HG02678 (cell line): Measurements from ENCODE around the gene TATDN3.
"Not testable (repeated sequence)": the region's sequence is repeated elsewhere in the genome, so short reads cannot be mapped to it uniquely, and the experiment has no call there.

ENCODE experiments used
- ATAC-seq: cut with Tn5 transposase; IDR thresholded peaks from one replicate; pipeline ENCODE4 v1.9.1; 2021; ENCODE audit warnings: mild to moderate bottlenecking, moderate library complexity; ENCODE audit not compliant: unreplicated experiment

The TATDN3 gene

DNA sequence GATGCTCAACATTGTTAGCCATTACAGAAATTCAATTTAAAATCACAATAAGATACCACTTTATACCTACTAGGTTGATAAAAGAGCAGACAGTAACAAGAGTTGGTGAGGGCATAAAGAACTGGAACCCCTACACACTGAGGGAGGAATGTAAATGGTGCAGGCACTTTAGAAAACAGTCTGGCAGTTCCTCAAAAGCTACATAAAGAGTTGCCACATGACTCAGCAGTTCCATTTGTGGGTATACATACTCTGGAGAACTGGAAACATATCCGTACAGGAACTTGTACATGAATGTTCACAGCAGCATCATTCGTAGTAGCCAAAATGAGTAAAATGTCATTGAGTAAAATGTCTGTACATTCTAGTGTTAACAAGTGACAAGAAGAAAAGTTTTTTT, 17.1 kb upstream of the TATDN3 start:
- ATAC-seq: no peak

DNA sequence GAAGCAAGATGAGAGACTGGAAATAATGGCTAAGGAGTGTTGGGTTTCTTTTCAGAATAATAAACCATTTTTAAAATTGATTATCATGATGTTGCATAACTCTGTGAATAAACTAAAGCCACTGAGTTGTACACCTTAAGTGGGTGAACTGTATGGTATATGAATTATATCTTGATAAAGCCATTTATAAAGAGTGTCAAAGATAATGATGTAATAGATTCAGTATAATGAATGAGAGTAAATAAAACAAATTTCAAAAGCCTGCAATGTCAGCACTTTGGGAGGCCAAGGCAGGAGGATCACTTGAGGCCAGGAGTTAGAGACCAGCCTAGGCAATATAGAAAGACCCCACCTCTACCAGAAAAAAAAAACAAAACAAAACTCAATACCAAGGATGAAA, 16.5 kb upstream of the TATDN3 start:
- ATAC-seq: no peak

DNA sequence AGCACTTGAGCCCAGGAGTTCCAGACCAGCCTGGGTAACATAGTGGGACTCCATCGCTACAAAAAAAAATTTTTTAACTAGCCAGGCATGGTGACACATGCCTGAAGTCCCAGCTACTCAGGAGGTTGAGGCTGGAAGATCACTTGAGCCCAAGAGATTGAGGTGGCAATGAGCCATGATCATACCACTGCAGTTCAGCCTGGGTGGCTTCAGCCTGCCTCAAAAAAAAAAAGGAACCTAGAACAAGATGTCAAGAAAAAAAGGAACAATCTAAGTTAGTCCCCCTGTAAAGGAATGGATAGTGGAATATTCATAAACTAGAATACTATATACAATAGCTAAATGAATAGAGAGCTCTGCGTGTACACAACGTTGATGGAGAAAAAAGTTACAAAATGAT, 14.5 kb upstream of the TATDN3 start:
- no peak for ATAC-seq

DNA sequence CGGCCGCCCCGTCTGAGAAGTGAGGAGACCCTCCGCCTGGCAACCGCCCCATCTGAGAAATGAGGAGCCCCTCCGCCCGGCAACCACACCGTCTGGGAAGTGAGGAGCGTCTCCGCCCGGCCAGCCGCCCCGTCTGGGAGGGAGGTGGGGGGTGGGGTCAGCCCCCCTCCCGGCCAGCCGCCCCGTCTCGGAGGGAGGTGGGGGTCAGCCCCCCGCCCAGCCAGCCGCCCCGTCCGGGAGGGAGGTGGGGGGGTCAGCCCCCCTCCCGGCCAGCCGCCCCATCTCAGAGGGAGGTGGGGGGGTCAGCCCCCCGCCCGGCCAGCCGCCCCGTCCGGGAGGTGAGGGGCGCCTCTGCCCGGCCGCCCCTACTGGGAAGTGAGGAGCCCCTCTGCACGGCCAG, 12.6 kb upstream of the TATDN3 start:
- ATAC-seq: not testable (repeated sequence)

DNA sequence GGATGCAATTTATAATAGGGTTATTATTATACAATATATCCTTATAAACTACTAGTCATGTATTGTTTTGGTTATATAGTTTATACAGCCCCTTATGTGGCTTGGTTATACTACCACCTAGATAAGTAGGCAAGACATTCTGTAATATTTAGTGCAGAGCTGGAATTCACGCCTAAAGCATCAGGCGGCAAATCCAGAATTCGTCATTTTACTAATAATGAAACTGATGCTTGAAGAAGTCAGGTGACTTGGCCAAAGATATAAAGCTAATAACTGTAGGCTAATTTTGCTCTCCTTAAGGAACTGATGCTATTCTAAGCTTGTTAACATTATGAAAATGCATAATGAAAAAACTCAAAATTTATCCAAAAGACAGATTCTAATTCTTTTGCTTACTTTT, 10.9 kb upstream of the TATDN3 start:
- no peak for ATAC-seq

DNA sequence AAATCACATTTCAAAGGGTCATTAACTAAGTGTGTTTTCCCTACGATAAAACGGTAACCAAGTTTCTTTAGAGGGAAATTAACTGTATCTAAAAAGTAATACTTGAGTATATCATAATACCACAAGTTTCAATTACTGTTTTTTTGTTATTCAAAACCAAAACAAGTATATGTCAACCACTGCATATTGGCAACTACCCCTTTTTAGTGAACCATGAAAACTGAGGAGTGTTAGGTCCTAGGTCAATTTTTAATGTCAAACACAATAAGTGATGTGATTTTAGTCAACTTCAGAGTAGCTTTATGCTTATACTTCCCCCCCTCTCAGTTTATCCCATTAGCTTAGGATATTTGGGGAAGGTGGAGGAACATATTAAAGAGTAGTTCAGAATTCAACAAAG, 10.5 kb upstream of the TATDN3 start:
- no peak for ATAC-seq

DNA sequence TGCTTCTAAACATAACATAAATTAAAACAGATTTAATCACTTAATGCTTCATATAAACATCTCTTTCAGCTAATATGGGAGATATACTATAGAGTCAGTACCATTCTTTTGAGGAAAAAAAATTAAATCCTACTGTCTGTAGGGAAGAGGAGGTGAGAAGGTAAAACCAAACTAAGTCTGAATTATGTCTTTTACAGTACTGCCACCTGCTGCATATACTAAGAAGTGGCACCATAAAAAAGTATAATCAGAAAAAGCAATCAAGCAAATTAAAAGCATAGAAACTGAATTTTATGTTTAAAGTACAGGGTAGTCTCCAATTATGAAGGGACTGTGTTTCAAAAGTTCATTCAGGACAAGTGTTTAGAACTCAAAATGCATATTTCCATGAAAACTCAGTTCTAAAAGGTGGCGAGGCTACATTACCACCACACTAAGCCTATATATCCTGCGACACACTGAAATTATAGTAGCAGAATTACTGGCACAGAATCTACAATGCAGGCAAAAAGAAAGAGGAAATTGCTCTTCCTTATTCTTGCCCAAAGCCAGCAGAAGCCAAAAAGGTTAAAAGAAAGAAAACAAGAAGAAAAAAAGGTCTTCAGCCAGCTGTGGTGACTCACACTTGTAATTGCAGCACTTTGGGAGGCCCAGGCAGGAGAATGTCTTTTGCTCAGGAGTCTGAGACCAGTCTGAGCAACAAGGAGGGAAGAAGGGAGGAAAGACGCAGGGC, 9.1 kb upstream of the TATDN3 start:
- no peak for ATAC-seq

DNA sequence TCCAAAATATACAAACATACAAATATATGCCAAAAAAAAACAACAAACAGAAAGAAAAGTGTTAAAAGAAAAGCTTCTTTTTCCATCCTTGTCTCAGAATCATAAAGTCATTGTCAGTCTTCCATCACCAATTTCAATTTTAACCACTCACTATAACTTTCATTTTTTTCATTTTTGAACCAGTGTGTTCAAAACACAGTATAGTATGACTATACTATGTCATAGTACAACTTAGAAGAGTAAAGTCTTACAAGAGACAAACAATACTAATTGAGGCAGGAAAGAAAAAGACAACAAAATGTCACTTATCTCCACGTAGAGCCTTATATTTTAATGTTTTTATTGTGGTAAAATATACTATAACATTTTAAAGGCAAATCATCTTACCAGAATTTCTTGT, 7.7 kb upstream of the TATDN3 start:
- ATAC-seq: no peak

DNA sequence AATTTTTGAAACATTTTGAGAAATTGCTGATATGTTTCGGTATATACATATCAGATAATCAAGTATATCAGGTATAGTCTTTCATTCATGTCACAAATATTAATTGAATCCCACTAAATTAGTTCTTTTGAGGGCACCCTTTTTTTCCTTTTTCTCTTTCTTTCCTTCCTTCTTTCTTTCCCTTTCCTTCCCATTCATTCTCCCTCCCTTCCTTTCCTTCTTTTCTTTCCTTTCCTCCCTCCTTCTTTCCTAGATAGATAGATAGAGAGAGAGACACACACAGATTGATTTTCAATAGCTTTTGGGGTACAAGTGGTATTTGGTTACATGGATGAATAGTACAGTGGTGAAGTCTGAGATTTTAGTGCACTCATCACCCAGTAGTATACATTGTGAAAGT, 5.8 kb upstream of the TATDN3 start:
- no peak for ATAC-seq

DNA sequence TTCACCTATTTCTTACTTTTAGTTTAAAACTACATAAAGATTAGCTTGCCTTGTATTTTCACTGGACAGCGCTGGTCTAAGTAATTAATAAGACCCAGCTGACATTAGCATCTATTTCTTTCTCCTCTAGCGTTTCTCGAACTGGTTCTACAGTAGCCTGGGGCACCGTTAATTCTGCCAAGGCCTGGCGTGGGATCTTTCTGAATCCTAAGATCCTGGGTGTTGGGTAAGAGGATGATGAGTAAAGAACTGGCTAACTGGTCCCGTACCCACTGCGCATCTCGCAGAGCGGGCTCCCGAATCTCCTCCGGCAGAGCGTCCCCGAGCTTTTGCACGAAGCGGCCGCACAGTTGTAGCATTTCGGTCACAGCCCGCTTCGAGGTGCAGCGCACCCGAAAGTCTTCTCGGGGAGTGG, 426 bp upstream of the TATDN3 start:
- peak; percentile 26 for ATAC-seq

DNA sequence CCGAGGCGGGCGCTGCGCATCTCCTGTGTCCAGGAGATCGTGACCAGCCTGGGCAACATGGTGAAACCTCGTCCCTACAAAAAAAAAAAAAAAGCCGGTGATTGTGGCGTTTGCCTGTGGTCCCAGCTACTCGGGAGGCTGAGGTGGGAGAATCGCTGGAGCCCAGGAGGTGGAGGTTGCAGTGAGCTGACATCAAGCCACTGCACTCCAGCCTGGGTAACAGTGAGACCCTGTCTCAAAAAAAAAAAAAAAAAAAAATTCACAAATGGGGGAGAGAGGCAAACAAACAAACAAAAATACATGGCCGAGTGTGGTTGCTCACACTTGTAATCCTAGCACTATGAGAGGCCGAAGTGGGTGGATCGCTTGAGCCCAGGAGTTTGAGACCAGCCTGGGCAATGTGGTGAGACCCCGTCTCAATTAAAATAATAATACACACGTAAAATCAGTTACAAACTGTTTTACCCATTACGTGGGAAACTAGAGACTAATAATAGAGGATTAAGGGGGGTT, 758 bp downstream of the TATDN3 start:
- no peak for ATAC-seq

DNA sequence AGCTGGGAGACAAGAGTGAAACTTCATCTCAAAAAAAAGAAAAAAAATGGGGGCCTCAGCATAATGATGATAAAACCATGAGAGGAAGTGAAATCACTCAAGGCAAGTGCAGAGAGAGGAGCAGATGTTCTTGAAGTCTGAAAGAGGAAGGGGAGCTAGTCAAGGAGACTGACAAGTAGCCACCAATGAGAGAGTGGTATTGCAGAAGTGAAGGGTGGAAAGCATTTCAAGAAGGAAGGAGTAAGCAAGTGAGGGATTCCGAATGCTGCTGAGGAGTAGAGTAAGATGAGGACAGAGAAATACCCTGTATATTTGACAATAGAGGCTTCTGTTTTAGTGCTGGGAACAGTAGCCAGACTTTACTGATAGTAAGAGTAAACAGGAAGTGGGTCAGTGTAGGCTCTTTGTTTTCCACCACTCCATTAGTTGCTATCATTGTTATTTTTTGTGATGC, 2.9 kb downstream of the TATDN3 start:
- ATAC-seq: peak; percentile 82

DNA sequence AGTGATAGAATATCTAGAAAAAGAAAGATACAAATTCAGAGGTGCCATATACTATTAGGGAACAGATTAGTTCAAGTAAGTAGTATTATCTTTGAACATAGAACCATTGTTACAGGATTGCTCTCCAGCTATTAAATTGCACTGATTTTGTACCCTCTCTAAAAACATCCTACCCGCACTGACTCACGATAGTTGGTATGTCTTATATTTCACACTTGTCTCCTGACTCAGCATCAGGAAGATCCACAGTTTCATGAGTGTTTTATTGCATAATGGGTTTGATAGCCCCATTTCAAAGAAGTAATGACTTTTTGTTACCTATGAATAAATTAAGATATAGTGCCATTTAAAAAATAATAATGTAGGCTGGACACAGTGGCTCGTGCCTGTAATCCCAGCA, 6.0 kb downstream of the TATDN3 start:
- ATAC-seq: no peak

DNA sequence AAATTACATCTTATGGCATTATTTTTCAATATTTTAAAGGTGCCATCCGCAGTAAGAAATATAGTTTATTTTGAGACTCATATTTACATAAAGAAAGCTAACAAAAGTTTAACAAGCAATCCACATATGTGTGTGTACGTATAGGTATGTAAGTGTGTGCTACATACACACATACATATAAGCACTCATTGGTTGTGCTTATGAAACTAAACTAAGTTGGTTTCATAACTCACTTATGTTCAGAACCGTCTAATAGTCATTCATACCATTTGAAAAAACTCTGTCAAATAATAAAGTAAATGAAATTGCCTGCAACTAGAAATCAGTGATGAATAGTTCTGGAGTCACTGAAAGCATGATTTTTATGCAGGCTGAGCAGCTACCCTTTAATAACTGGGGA, 14.1 kb downstream of the TATDN3 start:
- ATAC-seq: no peak

DNA sequence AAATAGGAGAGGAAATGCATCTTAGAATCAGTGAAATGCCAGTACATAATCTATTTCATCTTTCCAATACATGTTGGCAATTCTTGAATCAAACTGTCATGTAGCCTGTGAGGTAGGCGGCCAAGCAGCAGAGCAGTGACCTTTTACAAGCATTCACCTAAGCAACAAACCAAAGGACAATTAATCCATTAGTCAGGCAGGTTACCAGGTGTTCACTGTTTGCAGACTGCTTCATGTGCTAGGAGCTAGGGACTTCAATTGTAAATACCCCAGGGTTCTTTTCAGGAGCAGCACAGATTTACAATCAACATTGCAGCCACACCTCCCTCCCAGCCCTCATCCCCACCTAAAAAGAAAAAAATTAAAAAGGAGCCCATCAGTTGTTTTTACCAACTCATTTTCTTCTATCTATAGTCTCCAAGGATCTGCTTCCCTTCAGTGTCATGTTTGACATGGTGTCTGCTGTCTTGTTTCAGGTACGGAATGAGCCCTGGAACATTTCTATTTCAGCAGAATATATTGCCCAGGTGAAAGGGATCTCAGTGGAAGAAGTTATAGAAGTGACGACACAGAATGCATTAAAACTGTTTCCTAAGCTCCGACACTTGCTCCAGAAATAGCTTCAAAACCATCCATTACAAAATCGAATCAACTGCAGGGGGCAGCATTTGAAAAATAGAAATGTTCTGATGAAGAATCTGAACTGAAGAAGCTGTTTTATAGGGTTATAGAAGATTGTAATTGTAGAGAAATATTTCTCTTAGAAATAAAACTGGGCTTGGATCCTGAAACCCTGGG, 23.0 kb downstream of the TATDN3 start:
- ATAC-seq: no peak

DNA sequence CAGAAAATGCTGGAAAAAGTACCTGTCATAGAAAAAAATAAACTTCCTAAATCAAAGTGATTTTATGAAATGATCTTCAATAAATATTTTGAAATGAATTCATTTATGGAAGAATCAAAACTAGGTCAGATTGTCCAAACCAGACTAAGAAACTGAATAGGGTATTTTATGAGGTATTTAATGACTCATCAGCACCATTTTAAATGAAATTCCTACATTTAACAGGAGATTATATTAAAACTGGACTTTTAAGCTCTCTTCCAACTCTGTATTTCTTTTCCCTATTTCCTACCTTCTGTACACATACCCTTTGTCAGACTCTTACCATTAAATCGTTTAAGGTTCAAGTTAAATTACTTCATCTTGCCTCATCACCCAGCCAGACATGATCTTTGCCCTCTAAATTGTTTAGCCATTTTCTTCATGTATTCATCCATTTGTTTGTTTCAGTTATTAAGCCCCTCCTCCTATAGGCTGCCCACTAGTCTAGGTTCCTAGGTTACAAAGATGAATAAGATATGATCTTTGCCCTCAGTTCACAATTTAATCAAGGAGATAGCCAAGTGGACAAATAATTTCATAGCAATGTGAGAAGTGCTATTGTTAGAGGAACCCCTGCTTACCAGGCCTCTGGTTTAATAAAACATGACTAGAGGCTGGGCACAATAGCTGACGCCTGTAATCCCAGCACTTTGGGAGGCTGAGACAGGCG, 25.0 kb downstream of the TATDN3 start:
- ATAC-seq: no peak

DNA sequence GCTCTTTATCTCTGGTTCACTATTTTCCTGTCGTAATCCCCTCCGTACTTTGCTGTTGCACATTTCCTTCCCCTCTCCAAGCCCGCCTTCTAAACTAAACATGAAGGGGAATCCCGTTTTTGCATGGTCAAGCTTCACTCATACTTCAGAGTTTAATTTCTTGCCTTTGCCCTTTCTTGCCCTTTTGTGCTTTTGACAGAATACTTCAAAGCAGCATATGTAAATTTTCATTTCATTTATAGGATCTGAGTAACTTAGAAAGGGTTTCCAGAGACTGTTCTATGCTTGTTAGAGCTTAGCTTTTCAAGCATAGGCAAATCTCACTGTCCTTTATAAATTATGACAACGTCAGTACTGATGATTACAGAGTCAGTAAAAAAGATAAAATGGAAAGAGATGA, 28.0 kb downstream of the TATDN3 start:
- ATAC-seq: peak; percentile 76

DNA sequence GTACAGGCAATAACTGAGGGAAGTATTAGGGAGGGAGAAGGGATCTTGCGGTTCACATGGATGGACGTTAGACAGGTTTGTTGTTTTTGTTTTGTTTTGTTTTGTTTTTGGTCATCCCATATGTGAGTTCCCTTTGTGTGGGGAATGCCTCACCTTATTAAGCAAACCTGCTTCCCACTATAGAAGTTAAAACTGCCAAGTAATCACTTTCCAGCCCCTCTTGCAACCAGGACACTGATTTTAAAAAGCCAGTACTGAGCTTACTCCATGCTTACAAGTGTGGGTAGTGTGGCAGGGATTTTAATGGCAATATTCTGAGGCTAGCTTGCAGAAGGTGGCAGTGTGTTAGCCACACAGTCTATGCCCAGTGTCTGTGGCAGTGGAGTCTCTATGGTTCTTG, 29.3 kb downstream of the TATDN3 start:
- no peak for ATAC-seq

DNA sequence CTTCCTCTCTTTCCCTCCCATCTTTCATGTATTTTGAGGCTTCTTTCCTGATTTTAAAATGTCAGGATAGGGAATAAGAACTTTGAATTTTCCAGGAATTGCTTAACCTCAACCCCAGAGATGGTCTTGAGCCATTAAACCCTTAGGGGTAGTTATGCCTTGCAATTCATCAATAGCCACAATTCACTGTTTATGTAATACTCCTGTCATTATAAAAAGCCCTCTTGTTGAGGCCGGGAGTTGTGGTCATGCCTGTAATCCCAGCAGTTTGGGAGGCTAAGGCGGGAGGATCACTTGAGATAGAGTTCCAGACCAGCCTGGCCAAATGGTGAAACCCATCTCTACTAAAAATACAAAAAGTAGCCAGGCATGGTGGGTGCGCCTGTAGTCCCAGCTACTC, 31.3 kb downstream of the TATDN3 start:
- ATAC-seq: no peak

DNA sequence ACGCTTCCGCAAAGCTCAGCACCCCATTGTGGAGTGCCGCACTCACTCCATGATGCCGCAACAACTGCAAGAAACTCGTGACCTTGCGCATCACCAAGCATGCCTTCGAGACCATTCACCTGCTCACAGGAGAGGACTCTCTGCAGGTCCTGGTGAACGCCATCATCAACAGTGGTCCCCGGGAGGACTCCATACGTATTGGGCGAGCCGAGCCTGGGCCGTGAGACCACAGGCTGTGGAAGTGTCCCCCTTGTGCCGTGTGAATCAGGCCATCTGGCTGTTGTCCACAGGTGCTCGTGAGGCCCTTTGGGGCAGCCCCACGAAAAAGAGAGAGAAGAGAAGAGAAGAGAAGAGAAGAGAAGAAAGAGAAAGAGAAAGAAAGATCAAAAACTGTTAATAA, 32.5 kb downstream of the TATDN3 start:
- no peak for ATAC-seq

DNA sequence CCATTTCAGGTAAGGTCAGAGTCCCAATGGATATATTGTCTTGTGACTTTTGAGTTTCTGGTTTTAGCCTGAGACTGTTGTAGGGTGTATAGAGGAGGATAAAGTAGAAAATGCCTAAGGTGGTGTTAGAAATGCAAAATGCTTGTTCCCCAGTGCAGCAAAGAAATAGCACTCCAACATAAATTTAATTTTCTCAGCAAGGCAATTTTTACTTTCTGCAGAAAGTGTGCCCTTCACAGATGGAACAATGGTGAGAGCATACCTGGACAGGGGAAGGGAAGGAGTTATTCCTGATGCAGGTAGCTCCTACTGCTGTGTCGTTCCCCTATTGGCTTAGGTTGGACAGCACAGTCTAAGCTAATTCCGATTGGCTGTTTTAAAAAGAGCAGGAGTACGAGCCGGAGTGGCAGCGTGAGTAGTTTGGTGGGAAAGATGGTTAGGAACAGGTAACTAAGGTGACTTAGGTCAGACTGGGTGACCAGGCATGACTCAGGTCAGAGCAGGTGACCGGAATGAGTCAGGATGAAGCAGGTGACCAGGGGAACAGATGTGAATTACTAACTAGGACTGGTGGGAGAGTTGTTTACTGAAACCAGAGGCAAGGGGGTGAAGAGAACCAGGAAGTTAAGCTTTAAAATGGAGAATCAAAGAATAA, 34.2 kb downstream of the TATDN3 start:
- ATAC-seq: no peak
